Activated CD8-positive, alpha-beta memory T cell treated with anti-CD3 and anti-CD28 coated beads, Interleukin-2, amount 50 U/mL, for 4 hours (primary cell): Measurements from ENCODE around the gene ZNF717.
A peak's percentile ranks its signal among the peaks of the same experiment; 100 is the strongest.
"Not testable (repeated sequence)": the region's sequence is repeated elsewhere in the genome, so short reads cannot be mapped to it uniquely, and the experiment has no call there.

Experiments
- DNase-seq: peaks from one replicate; pipeline ENCODE4 v3.0.0-alpha.2; 2020

The ZNF717 gene

DNA sequence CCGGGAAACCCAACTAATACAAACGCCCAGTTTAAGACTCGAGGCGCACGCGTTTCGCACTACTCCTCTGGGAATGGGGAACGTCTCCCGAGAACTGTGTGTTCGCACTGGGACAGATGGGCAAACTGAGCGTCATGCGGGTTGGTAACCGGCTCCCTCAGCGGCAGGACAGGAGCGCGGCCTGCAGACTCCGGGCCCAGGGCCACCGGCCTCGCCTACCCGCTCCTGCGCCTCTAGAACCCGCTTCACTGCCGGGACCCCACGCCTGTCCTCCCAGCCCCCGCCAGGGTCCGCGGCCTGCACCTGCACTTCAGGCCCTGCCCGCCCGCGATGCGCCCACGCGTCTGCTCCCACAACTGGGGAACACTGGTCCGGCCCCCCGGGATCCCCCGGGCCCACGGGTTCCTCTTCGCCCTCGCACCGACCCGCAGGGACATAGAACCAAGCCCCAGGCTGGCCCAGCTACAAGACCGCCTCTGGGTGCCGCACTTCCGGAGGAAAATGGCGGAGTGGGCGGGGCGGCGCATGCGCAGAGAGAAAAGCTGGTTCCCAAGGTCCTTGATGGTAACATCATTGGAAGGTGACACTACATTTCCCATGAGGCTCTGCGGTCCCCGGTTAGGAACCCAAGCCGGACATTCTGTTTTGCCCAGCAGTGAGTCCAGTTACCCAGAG, at the start of gene ZNF717:
TSS of gene ZNF717 (minus strand) at position 469 of the 675 bp plus-strand sequence. CDS start 2,187 bp downstream, outside the sequence.
- DNase-seq: peak; percentile 91

GRCh38 chr3:75831076-75831475, 45.7 kb upstream of the ZNF717 start:
- not testable (repeated sequence) for DNase-seq

DNA sequence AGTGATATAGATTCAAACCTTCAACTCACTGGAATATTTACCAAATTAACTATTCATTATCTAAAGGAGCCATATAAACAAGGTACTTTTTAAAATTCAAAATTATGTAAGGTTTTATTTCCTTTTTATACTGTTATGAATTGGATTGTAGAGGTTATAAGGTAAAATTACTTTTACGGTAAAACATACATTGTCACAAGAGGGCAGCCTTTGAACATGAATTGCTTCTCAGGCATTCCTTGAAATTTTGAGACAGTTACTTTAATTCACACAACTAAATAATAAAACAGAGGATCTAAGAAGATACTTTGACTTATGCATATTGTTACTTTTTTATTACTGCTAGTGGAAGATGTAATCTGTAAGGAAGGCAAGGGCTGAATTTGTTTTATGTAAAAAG, 32.7 kb upstream of the ZNF717 start:
- DNase-seq: not testable (repeated sequence)

GRCh38 chr3:75816287-75817180, 31.2 kb upstream of the ZNF717 start:
- DNase-seq: not testable (repeated sequence)

GRCh38 chr3:75814797-75815196, 29.4 kb upstream of the ZNF717 start:
- DNase-seq: no peak

DNA sequence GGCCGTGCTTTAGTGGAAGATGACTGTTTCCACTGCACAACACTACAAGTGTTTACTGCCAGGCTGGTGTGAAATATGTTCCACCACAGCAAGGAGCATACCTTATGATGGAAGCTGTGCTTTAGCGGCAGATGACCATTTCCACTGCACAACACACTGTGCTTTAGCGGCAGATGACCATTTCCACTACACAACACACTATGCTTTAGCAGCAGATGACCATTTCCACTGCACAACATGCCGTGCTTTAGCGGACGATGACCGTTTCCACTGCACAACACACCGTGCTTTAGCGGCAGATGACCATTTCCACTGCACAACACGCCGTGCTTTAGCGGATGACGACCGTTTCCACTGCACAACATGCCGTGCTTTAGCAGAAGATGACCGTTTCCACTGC, 2.8 kb downstream of the ZNF717 start:
- no peak for DNase-seq

DNA sequence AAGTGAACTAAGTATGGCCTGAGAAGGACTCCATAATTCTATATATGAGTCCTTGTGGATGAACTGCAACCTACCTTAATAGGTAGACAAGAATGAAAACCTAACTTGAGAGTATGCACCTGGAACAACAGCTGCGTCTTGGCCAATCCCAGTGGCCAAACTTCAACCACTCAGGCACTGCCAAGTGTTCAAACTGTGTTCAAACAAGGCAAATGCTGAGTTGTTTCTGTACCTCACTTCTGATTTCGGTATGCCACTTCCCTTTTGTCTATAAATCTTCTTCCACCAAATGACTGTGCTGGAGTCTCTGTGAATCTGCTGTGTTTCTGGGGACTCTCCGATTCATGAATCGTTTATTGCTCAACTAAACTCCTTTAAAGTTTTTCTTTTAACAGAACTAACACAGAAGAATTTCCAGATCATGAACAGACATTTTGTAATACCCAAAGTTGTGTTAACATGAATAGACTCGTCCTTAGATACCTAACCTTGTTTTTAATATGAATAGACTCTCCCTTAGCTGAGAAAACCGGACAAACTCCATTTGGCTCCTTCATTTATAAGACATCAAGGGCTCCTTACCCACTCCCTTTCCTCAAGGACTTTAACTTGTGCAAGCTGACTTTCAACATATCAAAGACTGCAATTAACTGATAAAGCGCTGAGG, 4.1 kb downstream of the ZNF717 start:
- no peak for DNase-seq

GRCh38 chr3:75777742-75778141, 7.6 kb downstream of the ZNF717 start:
- not testable (repeated sequence) for DNase-seq

DNA sequence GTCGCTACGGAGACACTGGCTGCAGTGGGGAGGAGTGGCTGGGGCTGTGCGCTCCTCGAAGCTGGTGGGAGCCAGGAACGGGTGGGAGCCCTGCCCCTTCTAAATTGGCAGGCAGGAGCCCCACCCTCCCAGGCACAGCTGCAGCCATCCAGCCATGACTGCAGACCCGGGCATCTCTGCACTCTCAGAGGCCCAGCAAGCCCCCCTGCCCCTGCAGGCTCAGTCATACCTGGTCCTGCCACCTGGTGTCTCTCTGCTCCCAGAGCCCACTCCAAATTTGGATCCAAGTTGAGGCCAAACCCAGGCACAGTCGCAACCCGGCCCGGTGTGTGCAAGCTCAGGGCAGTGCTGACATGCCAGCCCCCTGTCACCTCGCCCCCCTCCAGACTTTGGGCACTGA, 13.7 kb downstream of the ZNF717 start:
- not testable (repeated sequence) for DNase-seq

GRCh38 chr3:75768303-75769017, 16.9 kb downstream of the ZNF717 start:
- no peak for DNase-seq

DNA sequence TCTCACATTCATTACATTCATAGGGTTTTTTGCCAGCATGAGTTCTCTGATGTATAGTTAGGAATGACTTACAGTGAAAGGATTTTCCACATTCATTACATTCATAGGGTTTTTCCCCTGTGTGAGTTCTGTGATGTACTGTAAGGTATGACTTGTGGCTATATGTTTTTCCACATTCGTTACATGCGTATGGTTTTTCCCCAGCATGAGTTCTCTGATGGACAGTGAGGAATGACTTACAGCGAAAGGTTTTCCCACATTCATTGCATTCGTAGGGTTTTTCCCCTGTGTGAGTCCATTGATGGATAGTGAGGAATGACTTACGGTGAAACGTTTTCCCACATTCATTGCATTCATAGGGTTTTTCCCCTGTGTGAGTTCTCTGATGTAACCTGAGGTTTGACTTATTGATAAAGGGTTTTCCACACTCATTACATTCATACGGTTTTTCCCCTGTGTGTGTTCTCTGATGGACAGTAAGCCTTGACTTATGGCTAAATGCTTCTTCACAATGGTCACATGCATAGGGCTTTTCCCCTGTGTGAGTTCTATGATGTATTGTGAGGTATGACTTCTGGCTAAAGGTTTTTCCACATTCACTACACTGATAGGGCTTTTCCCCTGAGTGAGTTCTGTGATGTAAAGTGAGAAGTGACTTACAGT, 47.4 kb downstream of the ZNF717 start:
- DNase-seq: no peak

DNA sequence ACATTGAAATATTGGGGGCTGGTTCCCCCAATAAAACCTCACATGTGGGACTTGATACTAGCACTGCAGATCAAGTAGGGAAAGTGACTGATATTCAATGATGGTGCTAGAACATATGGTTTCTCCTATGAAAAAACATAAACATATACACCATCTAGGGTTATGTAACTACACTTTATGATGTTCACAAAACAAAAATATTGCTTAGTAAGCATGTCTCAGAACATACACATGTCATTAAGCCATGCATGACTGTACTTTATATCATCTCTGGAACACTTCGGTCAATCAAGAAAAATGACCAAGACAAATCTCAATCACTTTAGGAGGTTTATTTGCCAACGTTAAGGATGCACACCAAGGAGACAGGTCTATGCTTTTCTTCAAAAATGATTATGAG, 57.4 kb downstream of the ZNF717 start:
- no peak for DNase-seq

- DNase-seq: no peak
Measured at GRCh38 chr3:75692061-75692460, 93.3 kb downstream of the ZNF717 start.

DNA sequence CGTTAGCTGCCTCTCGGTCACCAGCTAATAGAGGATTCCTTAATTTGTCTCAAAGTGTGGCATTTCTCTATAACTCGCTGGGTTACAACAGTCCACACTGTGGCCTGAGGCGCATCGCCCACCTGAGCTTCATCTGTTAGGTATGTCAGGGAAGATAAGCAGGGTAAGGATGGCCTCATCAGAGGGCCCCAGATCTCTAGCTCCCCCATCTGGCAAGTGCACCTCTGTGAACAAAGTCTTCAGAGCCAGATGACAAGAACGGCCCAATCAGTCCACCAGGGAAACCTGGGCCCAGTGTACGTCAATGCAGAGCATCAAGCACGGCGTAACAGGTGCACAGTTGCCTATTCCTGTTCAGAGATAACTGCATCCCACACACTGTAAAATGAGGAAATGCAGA, 98.0 kb downstream of the ZNF717 start:
- no peak for DNase-seq
